Mesodermal cell (in vitro differentiated cells): ENCODE results near the gene TENT4A. TPM values are rescaled to one million over a fixed set of nuclear protein-coding genes. Genes with fewer than 3 reads are reported as not detected.
"Not testable (repeated sequence)": the region's sequence is repeated elsewhere in the genome, so short reads cannot be mapped to it uniquely, and the experiment has no call there.

Source experiments
- H3K27ac ChIP-seq: 2 replicates; pipeline ENCODE4 v1.7.0; 2013; ENCODE audit warnings: mild to moderate bottlenecking, low read depth, low read length, moderate library complexity; ENCODE audit not compliant: severe bottlenecking
- H3K36me3 ChIP-seq: 2 replicates; pipeline ENCODE4 v1.7.1; 2013; ENCODE audit warnings: mild to moderate bottlenecking, low read length, moderate library complexity; ENCODE audit not compliant: control insufficient read depth, insufficient read depth
- H3K4me1 ChIP-seq: one replicate; pipeline ENCODE4 v1.7.1; 2013; ENCODE audit warnings: mild to moderate bottlenecking, low read length; ENCODE audit not compliant: insufficient read depth, control insufficient read depth, poor library complexity, severe bottlenecking
- H3K4me3 ChIP-seq: 2 replicates; pipeline ENCODE4 v1.7.0; 2013; ENCODE audit warnings: low read length, control low read depth, mild to moderate bottlenecking; ENCODE audit not compliant: insufficient read depth, poor library complexity, severe bottlenecking; ENCODE audit errors: extremely low read depth
- H3K9me3 ChIP-seq: 2 replicates; pipeline ENCODE4 v1.7.1; 2013; ENCODE audit warnings: mild to moderate bottlenecking, low read length, moderate library complexity; ENCODE audit not compliant: control insufficient read depth
- WGBS, 2 experiments: methylation state at CpG; one replicate each; pipeline ENCODE4 v1.1.5; 2013; ENCODE audit warnings: missing lambda C conversion rate in 2 of 2; ENCODE audit not compliant: insufficient coverage in 2 of 2; 5-methylcytosine and 5-hydroxymethylcytosine counted together
- polyA plus RNA-seq, 2 experiments: library from polyadenylated mRNA; stranded (reverse); fragments of 50-300 nt; gene quantifications; one replicate each; pipeline ENCODE4 v1.2.3, GENCODE V29; 2013

TENT4A gene
- polyA plus RNA-seq (2013, experiment 1 of 2): 19.0 TPM
- 22.3 TPM for polyA plus RNA-seq (2013, experiment 2 of 2)

DNA sequence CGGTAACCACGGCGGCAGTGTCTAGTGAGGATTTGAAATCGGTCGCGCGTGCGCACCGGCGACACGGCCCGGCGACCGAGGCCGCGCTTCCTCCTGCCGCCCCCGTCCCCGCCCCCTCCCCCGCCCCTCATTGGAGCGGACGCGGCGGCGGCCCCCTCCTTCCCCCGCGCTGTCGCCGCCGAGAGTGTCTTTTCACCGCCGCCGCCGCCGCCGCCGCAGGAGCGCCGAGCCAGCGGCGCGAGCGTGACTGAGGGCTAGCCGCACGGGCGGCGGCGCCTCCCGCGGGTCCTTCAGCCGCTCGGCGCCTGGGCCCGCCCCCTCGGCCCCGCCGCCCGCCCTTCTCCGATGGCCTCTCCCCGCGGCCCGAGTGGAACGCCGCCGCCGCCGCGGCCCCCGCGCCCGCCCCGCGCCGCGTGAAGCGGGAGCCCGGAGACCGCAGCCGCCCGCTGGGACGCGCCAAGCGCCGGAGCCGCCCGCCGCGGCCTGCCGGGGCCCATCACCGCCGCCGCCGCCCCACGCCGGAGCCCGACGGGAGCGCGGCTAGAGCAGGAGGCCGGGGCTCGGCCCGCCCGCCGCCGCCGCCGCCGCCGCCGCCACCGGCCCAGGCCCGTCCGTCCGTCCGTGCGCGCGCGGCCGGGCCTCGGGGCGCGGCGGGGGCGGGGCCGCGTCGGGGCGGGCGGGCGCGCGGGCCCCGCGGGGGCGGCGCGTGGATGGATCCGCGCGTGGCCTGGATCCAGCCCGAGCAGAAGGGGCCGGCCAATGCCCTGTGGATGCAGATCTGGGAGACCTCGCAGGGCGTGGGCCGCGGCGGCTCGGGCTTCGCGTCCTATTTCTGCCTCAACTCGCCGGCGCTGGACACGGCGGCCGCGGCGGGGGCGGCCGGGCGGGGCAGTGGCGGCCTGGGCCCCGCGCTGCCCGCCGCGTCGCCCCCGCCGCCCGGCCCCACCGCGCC lies at the start of gene TENT4A:
TSS of gene TENT4A (plus strand) at position 159 of the 952 bp plus-strand sequence. CDS start at position 711, 552 bp downstream.
- H3K4me3 ChIP-seq: peak within 1 kb of the TSS; percentile 64
- H3K4me1 ChIP-seq: peaks cover 18% of the 10 kb centered on the region
- 0% methylated on average over 72 to 75 of the region's 174 CpGs for WGBS, 2 experiments
- peaks cover 21% of the 10 kb centered on the region for H3K36me3 ChIP-seq
- H3K9me3 ChIP-seq: no peaks in the 10 kb centered on the region
- peak within 1 kb of the TSS; percentile 93 for H3K27ac ChIP-seq

- 96% methylated on average over 14 to 15 of the region's 15 CpGs for WGBS, 2 experiments
- H3K36me3 ChIP-seq: peaks cover 31% of the 10 kb centered on the region
- H3K4me1 ChIP-seq: no peaks in the 10 kb centered on the region
- no peak overlapping the region for H3K4me3 ChIP-seq
- H3K27ac ChIP-seq: no peak overlapping the region
- H3K9me3 ChIP-seq: no peaks in the 10 kb centered on the region
Observed at GRCh38 chr5:6666762-6667161, 46.5 kb upstream of the TENT4A start.

DNA sequence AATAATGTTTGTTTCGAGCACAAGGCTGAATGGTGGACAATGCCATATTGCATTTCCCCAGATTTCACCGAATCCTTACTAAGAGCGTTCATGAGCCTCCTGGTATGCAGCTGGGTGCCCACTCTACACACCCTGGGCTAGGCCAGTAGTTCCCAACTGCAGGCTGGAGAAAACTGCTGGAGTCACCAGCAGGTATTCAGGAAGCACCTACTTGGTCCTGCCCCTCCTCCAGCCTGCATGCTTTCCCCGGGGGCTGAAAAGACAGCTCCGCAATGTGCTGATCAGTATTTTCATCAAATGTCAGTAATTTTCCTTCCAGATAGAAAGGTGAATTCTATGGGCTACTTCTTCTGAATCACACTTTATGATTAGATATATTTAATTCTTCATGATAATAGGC lies 45.6 kb upstream of the TENT4A start:
- Histone ChIP-seq H3K9me3 (no peaks in the 10 kb centered on the region), H3K4me1 (no peaks in the 10 kb centered on the region), H3K36me3 (peaks cover 22% of the 10 kb centered on the region), H3K4me3 (no peak overlapping the region), H3K27ac (no peak overlapping the region)
- 88 to 100% methylated on average over 3 to 5 of the region's 5 CpGs for WGBS, 2 experiments

- H3K36me3 ChIP-seq: peaks cover 27% of the 10 kb centered on the region
- 67 to 83% methylated on average over 4 of the region's 9 CpGs for WGBS, 2 experiments
- H3K4me3 ChIP-seq, H3K27ac ChIP-seq, H3K4me1 ChIP-seq, H3K9me3 ChIP-seq: not testable (repeated sequence)
Observed at GRCh38 chr5:6668717-6669116, 44.5 kb upstream of the TENT4A start.

- Histone ChIP-seq H3K4me3 (no peak overlapping the region), H3K4me1 (no peaks in the 10 kb centered on the region), H3K27ac (no peak overlapping the region), H3K9me3 (peaks cover 5% of the 10 kb centered on the region), H3K36me3 (peaks cover 18% of the 10 kb centered on the region)
- 92% methylated on average over 2 of the region's 5 CpGs; no CpG with 5 or more reads in 1 of the 2 experiments for WGBS, 2 experiments
Observed at GRCh38 chr5:6673031-6673430, 40.2 kb upstream of the TENT4A start.

DNA sequence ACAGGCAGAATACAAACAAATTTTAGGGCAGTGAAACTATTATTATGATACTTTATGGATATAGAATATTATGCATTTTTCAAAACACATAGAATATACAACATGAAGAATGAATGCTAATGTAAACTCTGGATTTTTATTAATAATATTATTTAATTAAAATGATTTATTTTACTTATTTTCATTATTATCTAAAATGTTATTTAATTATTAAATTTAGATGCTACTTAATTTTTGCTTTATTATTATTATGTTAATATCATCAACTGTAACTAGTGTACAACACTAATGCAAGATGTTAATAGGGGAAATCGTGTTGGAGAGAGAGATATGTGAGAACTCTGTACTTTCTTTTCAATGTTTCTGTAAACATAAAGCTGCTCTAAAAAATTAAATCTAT lies 39.3 kb upstream of the TENT4A start:
- Histone ChIP-seq H3K36me3 (peaks cover 18% of the 10 kb centered on the region), H3K9me3 (peaks cover 5% of the 10 kb centered on the region), H3K4me3 (no peak overlapping the region), H3K27ac (no peak overlapping the region), H3K4me1 (no peaks in the 10 kb centered on the region)
- no CpG with 5 or more reads among the region's 1 CpG for WGBS, 2 experiments

GRCh38 chr5:6674421-6674820 lies 38.8 kb upstream of the TENT4A start:
- no peak overlapping the region for H3K27ac ChIP-seq
- 96 to 100% methylated on average over 1 to 3 of the region's 3 CpGs for WGBS, 2 experiments
- H3K36me3 ChIP-seq: peaks cover 18% of the 10 kb centered on the region
- no peaks in the 10 kb centered on the region for H3K4me1 ChIP-seq
- H3K4me3 ChIP-seq: no peak overlapping the region
- H3K9me3 ChIP-seq: peaks cover 5% of the 10 kb centered on the region

GRCh38 chr5:6674886-6675285 lies 38.3 kb upstream of the TENT4A start:
- Histone ChIP-seq H3K4me3 (no peak overlapping the region), H3K4me1 (no peaks in the 10 kb centered on the region), H3K36me3 (peaks cover 18% of the 10 kb centered on the region), H3K27ac (no peak overlapping the region), H3K9me3 (peaks cover 5% of the 10 kb centered on the region)
- 90 to 94% methylated on average over 4 to 10 of the region's 10 CpGs for WGBS, 2 experiments

GRCh38 chr5:6675784-6676491 lies 37.3 kb upstream of the TENT4A start:
- H3K4me1 ChIP-seq: no peaks in the 10 kb centered on the region
- 100% methylated on average over 2 to 3 of the region's 5 CpGs for WGBS, 2 experiments

DNA sequence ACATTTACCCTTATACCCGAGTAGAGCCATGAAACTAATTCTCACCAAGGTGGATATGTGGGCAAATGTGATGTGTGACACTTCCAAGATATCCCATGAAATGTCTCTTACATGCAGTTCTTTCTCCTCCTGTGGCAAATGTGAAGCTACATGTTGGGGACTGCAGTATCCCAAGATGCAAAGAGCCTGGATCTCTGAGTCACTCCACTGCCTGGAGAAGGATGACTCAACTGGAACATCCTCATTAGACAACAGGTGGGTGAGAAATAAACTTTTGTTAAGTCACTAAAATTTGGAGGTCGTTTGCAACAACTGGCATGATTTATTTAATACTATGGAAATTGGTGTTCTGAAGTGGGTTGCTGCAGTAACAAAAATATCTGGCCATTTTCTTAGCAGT lies 36.5 kb upstream of the TENT4A start:
- Histone ChIP-seq H3K36me3 (peaks cover 9% of the 10 kb centered on the region), H3K9me3 (peaks cover 5% of the 10 kb centered on the region), H3K4me1 (no peaks in the 10 kb centered on the region), H3K27ac (no peak overlapping the region), H3K4me3 (no peak overlapping the region)
- WGBS, 2 experiments: 70 to 88% methylated on average over 1 of the region's 2 CpGs

More at GRCh38 chr5:6675784-6676491, 37.3 kb upstream of the TENT4A start:
- Histone ChIP-seq H3K4me3 (no peak overlapping the region), H3K27ac (no peak overlapping the region), H3K36me3 (peaks cover 9% of the 10 kb centered on the region), H3K9me3 (peaks cover 5% of the 10 kb centered on the region)
